ENCODE measurements around the gene SLC38A8. TPM values are rescaled to one million over a fixed set of nuclear protein-coding genes. Genes with fewer than 3 reads are reported as not detected.

Gene SLC38A8
- total RNA-seq, 1 experiment from 2014 or later: 0.35 TPM

GRCh38 chr16:84055801-84056634 is 13.4 kb upstream of the SLC38A8 start:
- no peaks in the 10 kb centered on the region for H3K79me2 ChIP-seq (ENCODE audit: insufficient read depth, low read length)
- no peak overlapping the region for H2AK5ac ChIP-seq (ENCODE audit: insufficient read length, low read length)
- H3K79me1 ChIP-seq (ENCODE audit: insufficient read depth, low read depth, low read length, poor library complexity, severe bottlenecking): no peaks in the 10 kb centered on the region
- no peak overlapping the region for H3K9ac ChIP-seq (ENCODE audit: extremely low read depth, insufficient read length, low read length)
- H2AFZ ChIP-seq (ENCODE audit: low read length): no peak overlapping the region
- H3T11ph ChIP-seq (ENCODE audit: low read length): no peak overlapping the region
- no peak for DNase-seq
- H3K4me2 ChIP-seq (ENCODE audit: insufficient read depth, insufficient read length, low read length): no peak overlapping the region
- no peaks in the 10 kb centered on the region for H3K23me2 ChIP-seq (ENCODE audit: insufficient read length, low read depth, low read length, poor library complexity, severe bottlenecking)
- no peak overlapping the region for H3K56ac ChIP-seq (ENCODE audit: insufficient read length, low read depth, low read length)
- H3K27me3 ChIP-seq (ENCODE audit: insufficient read depth, low read length): no peaks in the 10 kb centered on the region
- H3K27me3 Mint-ChIP-seq (ENCODE audit: low read depth): no peaks in the 10 kb centered on the region; the same call in 1 of the 2 replicates
- no CpG with 5 or more reads among the region's 19 CpGs for WGBS (ENCODE audit: extremely low coverage, insufficient read length, low lambda C conversion rate)
- no peaks in the 10 kb centered on the region for H3K9me3 Mint-ChIP-seq
- no peaks in the 10 kb centered on the region for H4K20me1 ChIP-seq (ENCODE audit: control insufficient read depth, insufficient read depth, insufficient read length)
- no peak overlapping the region for H2BK12ac ChIP-seq (ENCODE audit: insufficient read length, low read depth, low read length)
- no peaks in the 10 kb centered on the region for H3K4me1 ChIP-seq (ENCODE audit: insufficient read depth, low read length)
- H2BK5ac ChIP-seq (ENCODE audit: insufficient read length, low read length): no peak overlapping the region
- no peak overlapping the region for H3K23ac ChIP-seq (ENCODE audit: insufficient read length, low read depth, low read length)
- TF ChIP-seq CTCF (conservative IDR thresholded peaks at IDR 0.05): no peak
- H2BK120ac ChIP-seq (ENCODE audit: low read depth, low read length, poor library complexity, severe bottlenecking): no peak overlapping the region
- H3K18ac ChIP-seq (ENCODE audit: insufficient read length, low read depth, low read length): no peak overlapping the region
- H2BK15ac ChIP-seq (ENCODE audit: low read depth, low read length): no peak overlapping the region
- H3K36me3 Mint-ChIP-seq (ENCODE audit: insufficient read depth in 1 of 3, low read depth in 3 of 3): peaks cover 13 to 83% (median 67%) of the 10 kb centered on the region in 3 experiments; a peak in 6 of 7 replicates
- no peak overlapping the region for H3K4me3 Mint-ChIP-seq
- H2BK20ac ChIP-seq (ENCODE audit: low read depth, low read length, poor library complexity, severe bottlenecking): no peak overlapping the region
- no peak overlapping the region for H4K91ac ChIP-seq (ENCODE audit: insufficient read length, low read depth, low read length)
- H4K8ac ChIP-seq (replicated peaks; ENCODE audit: insufficient read length, low read depth, low read length): no peak overlapping the region
- no peak overlapping the region for H3K27ac ChIP-seq (ENCODE audit: insufficient read length, low read depth, low read length)
- peak overlapping the region; percentile 20 to 86 (median 43) for H3K27ac Mint-ChIP-seq
- no peaks in the 10 kb centered on the region for H3K9me3 ChIP-seq (ENCODE audit: control insufficient read depth, low read depth, low read length)
- H3K4ac ChIP-seq (ENCODE audit: low read depth, low read length): no peak overlapping the region
- H3K14ac ChIP-seq (ENCODE audit: insufficient read depth, low read length): no peak overlapping the region
- H3K4me1 Mint-ChIP-seq: peaks cover 4 to 7% of the 10 kb centered on the region in 2 experiments
- no peak overlapping the region for H4K5ac ChIP-seq (ENCODE audit: insufficient read length, low read depth, low read length)
